CD4-positive, alpha-beta T cell treated with Interleukin-17A for 4 hours (primary cell): ENCODE measurements around the gene ARHGEF28.
A peak's percentile ranks its signal among the peaks of the same experiment; 100 is the strongest.

Experiments used
- DNase-seq: peaks from one replicate; pipeline ENCODE4 v3.0.0-alpha.2; 2020; ENCODE audit warnings: mixed read lengths

Gene ARHGEF28

DNA sequence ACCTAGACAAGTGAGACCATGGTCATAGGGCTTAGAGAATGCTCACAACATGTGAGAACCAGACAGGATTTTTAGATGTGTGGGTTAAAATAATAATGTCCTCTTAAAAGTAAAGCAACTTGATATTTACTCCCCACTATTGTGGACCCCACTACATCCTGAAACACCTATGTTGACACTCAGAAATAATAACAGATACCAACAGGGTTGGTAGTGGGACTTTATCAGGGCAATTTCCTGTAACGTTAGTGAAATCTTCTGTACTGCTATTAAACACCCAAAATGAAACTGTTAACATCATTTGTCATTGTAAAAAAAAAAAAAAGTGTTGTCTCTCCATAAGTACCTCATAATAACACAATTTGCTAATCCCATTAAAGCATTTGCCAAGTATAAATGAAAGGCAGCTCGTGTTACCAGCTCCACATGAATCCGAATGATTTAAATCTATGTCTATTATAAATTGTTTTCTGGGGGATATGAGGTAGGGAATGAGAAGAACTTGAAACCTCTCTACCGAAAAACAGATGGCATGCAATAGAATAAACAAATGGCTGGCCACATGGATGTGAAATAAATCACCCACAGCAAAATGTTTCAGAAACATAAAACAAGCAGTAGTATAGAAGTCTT, 285.9 kb downstream of the ARHGEF28 start:
- DNase-seq = no peak

DNA sequence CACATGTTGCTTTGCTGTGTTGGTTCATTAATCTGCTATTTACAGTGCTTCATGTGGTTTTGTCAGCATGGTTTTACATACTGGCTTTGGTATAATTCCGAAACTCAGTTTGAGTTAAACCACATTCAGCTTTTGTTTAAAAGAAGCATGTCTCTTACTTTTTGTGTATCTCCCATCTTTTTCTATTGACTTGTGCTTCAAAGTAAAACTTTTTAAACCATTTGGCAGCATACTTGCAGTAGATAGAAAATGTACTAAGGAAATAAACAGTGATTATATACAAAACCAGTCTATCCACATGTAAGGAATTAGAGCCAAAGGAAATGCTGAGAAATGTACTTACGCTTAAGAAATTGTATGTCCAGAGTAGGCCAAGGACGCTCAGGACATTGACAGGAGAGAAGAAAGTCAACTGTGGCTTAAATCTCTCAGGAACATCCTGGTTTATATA, 286.9 kb downstream of the ARHGEF28 start:
- DNase-seq = no peak

DNA sequence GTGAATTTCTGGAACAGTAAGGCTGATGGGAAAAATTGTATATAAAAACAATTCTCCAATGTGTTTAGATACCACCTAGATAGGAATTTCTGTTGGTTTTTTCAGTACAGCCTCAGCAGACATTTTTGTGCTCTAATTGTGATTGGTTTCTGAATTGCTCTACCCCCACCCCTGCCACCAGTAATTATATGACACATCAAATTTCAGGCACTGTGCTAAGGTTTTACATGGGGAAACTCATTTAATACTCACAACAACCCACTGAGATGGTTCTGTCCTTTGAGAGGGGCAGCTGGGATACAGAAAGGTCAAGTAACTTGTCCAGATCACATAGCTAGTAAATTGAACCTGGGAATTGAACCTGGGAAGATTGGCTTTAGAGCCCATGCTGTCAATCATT, 288.0 kb downstream of the ARHGEF28 start:
- no peak for DNase-seq

DNA sequence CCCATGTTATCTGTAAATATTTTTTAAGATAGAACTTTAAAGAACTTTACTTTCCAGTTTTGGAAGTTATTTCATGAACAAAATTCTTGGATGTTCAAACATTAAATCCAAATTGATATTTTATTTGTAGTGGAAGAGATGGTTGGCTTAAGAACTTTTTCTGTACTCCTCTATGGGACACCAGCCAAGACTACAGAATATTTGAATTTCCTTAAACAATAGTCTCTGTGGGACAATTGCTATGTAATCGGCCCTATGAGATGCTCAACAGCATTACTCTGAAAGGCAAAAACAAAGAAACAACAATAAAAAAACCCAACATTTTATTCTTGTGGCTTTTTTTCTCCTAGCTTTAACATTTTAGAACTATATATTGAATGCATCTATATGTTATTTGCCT, 289.3 kb downstream of the ARHGEF28 start:
- DNase-seq = no peak

DNA sequence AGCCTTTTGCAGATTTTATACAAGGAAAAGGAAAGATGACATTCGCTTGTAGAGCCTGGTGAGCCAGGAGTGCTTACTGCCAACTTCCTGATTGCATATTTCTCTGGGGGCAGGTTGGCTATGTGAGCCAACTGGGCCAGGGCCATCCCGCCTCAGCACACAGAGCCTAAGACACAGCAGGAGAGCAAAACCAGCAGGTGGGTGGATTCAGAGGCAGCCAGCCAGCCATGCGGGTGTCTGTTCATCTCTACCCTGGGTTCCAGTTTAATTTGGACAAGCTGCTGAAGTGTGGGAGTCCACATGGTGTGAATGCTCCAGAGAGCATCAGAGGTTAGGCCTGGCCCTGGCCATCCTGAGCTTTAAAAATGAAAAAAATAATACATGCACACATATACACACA, 291.4 kb downstream of the ARHGEF28 start:
- DNase-seq = no peak

DNA sequence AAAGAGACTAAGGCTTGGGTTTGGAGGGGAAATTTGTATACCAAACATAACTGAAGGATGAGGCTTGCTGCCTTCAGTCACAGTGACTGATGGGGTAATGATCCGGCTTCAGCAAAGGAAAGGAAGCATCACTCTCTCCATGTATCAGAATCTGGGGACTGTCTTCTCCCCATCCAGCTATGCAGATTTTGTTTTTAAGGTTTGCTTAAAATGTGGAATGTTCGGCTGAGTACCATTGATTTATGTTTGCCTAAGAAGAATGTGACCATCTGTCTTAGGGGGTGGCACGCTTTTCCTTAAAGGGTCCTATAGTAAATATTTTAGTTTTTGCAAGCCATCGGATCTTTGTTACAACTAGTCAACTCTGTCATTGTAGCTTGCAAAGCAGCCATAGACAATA, 291.9 kb downstream of the ARHGEF28 start:
- DNase-seq = no peak

DNA sequence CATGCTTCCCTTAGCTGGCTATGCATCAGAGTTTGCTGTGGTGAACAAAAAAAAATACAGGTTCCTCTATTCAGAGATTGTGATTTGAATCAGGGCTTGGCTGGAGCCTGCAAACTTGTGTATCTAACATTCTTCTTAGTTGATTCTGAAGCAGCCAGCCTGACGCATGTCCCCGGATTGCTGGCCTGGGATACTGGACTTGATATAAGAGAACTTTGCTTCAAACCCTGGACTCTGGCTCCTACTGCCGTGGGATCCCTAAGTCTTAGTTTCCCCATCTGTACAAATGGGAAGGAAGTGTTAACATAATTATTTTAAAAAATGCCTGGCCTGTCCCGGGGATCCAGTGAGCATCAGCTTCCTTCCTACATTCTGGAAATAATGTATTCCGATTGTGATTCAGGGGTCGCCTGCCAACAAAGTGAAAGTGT, 292.8 kb downstream of the ARHGEF28 start:
- no peak for DNase-seq

DNA sequence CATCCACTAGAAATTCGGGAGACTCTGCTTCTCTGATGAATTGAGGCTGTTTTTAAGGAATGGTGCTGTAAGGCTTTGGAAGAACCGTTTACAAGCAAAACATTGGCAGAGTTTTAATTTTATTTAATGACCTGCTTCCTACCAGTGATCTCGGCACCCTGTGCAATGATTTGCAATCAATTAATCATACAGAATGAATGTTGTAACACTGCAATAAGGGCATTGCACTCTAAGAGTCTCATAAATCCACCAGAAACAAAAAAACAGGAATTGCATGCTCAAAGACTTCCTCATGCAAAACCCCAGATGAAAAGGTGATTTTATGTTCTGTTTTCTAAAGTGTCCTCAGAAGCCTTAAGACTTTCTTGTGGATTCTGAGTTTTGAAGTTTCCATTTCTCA, 295.7 kb downstream of the ARHGEF28 start:
- no peak for DNase-seq

DNA sequence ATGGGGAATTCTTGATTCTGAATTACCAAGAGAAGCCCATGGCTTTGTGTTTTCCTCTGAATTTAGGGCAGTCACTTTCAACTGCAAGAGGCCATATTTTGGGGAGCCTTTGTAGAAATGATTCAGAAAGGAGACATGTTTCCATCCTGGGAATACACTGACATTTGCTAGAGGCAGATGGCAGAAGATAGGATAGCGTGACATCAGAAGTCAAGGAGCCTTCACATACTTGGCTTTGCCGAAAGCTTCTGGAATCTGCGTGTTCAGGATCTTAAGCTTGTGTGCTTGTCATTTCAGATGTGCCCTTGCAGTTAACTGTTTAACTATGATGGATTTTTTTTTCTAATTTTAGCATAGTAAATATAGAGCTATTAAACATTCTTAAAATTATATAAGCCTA, 296.2 kb downstream of the ARHGEF28 start:
- no peak for DNase-seq

DNA sequence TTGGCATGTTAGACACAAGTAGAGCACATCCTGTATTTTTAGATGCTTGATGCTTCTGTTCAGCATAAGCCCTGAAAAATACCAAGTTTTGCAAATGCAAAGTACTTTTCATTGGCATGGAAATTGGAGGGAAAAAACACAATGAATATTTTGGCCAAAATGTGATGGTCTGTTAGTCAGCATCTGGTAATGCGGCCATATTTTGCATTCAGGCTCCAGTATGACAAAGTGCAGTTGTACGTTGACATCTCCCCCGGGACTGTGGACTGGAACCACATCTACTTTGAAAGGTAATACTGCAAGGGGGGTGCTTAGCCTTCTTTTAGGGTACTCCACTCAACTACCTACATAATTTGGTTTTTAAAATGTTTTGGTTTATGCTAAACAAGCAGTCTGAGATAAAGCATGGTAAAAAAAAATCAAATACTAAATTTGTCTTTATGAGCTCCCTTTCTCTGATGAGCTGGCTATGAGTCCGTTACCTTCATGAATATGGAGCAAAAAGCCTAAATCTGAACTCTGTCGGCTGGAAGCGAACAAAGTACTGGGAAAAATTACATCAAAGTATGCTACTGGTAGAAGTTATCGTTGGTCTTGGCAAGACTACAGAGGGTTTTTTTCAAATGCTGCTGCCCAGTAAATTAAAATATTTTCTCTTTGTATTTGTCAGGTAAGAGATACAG, 297.0 kb downstream of the ARHGEF28 start:
- no peak for DNase-seq

DNA sequence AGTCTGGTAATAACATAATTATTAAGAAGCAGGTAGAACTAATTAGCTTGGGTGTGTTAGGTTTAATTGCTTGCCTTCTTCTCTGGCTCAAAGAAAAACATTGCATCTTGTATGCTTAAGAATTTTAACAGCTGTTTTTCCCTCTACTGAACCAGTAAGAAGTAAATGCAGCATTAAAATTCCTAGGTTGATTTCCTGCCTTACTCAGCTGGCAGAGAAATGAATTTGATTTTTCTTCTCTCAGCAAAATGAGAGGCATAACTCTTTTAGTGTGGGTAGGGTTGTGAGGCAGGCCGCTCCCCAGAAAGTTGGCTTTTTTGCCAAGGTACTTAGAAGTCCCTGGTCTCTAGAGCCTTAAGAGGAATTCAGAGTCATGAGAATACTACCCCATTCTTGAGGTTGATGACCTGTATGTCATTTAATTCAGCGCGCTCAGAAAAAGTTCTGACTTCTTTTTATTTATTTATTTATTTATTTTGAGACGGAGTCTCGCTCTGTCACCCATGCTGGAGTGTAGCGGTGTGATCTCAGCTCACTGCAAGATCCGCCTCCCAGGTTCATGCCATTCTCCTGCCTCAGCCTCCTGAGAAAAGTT, 302.6 kb downstream of the ARHGEF28 start:
- no peak for DNase-seq

DNA sequence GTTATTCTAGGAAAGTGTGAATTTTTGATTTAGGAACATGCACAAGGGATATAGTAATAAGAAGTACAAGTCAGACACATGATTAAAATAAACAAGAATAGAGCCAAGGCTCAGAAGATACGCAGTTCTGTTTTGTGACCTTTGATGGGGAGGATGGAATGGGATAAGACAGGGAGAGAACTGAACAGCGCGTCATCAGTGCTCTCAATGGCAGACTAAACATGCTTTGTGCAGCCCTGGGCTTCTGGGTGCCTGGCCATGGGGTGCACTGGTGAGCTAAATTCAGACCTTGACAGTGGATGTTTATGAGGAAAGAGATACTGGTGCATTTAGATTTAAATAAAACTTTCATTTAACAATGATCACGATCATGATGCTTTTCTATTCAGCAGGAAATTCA, 309.7 kb downstream of the ARHGEF28 start:
- DNase-seq = no peak

DNA sequence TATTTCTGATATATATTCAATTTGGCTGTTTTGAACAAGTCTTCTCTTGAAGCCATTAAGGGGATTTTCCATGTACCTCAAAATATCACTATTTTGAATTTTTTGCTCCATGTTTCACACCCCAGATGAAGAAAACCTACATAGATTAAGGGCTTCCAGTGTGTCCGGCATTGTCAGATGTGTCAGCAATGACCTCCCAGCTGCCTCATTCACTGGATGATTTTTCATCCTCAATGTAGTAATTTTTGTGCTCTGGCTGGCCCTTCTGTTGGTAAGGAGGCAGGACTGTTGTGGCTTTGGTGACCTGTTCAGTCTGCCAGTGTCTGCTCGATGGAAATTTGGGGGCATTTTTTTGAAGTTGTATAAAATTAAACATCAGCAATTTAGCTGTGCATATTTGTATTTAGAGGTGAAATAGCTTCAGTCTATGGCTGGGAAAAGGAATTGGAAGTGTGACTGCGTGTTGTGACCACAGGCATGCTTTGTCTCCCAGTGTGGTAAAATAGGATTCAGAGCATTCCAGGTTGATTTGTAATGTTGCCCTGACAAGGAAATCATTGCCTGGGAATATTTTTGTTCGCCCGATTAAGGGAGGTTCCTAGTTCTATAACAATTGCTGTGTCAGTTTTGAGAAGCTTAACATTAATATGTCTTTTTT, 312.4 kb downstream of the ARHGEF28 start:
- DNase-seq = no peak

DNA sequence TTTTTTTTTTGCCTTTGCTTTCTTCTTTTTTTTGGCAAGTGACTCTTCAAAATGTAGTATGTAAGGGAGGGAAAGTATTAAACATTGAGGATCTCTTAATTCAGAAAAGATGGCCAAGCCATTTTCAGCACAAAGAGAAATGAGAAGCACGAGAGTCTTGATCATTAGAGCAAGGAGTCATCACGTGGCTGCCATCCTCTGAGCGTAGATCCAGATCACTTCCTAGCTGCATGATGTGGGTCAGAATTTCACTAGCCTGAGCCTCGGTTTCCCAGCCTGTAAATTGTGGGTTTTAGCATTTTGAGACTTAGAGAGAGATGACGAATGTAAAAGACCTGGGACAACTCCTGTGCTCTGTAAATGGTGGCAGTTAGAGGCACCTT, 312.9 kb downstream of the ARHGEF28 start:
- no peak for DNase-seq

DNA sequence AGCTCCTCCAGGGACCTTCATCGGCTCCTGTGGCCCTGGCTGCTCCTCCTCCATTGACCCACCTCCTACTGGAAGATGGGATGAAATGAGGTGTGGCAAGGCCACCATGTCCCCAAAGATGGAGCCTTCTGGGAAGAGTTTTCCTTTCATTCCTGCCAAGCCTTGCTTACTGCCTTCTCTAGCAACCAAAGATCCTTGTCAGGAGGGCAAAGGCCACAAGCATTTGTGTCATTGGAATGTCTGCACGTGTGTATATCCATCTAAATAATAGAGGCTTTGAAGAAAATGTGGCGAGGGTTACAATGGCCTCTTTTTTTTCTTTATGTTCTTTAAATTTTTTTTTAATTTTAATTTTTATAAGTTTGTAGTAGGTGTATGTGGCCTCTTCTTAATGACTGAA, 313.6 kb downstream of the ARHGEF28 start:
- DNase-seq = no peak

DNA sequence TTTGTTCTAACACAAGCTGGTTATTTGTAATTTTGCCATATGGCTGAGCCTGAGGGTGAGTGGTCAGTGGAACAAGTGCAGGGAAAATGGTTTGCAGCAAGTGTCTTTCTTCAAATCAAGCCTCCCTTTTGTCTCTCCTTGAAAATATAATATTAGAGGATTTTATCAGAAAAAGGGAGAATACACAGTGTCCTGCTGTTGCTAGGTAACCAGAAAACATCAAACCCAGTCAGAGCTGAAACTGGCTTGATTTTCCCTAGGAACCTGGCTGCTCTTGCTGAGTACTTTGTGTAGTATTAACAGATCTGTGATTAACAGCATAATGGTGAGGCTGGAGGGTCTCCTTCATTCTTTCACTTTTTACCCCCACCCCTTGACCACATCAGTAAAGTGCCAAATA, 314.0 kb downstream of the ARHGEF28 start:
- DNase-seq = no peak

DNA sequence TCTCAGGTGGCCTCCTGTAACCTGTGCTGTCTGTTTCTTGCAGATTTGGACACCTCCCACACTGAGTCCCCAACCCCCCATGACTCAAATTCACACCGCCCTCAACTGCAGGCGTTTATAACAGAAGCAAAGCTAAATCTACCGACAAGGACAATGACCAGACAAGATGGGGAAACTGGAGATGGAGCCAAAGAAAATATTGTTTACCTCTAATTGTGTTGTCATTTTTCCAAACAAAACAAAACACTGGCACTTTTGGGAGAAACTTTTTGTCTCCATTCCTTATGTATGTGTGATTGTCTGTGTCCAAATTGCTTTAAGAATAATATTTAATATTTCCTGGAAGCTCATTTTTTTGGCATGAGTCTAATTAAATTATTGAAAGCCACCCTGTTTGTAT, 314.8 kb downstream of the ARHGEF28 start:
- DNase-seq = no peak

DNA sequence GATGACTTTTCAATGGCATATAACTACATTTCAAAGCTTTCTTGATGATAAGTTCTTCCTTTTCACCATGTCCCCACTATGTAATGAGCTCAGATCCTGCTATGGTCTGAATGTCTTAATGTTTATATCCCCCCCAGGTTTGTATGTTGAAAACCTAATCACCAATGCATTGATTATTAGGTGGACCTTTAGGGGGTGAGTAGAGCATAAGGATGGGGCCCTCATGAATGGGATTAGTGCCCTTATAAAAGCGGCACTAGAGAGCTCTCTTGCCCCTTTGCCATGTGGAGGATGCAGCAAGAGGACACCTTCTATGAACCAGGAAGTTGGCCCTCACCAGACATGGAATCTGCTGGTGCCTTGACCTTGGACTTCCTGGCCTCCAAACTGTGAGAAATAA, 316.8 kb downstream of the ARHGEF28 start:
- no peak for DNase-seq

DNA sequence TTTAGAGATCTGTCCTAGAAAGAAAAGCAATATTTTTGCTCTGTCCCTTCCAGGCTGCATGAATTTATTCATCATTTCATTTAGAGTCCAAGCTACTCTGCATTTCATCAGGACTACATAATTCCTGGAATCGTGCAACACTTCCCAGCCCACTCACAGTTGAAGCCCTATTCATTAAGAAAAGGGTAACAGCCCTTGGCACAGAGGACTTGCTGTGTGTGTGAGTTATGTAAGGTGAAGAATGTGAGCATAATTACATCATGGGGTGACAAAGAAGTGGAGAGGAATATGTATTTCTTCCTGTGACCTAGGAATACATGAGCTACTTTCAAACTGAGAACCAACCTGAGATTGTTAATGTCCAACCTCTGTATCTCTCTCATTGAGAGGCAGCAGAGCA, 317.4 kb downstream of the ARHGEF28 start:
- DNase-seq = no peak

DNA sequence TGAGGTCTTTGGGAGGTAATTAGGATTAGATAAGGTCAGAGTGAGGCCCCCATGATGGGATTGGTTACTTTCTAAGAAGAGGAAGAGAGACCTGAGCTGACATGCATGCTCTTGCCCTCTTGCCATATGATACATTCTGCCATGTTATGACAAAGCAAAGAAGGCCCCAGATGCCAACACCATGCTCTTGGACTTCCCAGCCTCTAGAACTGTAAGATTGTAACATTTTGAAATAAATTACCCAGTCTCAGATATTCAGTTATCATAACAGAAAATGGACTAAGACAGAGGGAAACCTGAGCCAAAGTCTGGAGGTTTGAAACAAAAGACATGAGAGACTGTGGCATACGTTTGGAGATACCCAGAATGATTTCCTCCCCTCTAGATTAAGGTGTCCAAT, 318.6 kb downstream of the ARHGEF28 start:
- DNase-seq = no peak

DNA sequence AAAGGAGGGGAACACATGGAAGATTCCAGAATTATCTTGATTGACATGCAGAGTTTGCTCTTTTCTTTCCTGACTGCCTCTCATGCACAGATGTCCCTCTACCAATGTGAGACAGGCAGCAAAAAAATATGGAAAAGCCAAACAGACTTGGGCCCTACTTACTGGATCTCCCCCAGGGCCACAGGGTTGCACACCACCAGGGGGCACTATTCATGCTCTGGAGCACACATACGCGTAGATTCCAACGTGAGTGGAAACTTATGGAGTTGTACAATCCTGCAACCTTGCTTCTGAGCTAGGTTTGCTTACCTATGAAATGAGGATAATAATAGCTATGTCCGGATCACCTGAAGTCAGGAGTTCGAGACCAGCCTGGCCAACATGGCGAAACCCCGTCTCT, 319.5 kb downstream of the ARHGEF28 start:
- DNase-seq = peak; percentile 14

DNA sequence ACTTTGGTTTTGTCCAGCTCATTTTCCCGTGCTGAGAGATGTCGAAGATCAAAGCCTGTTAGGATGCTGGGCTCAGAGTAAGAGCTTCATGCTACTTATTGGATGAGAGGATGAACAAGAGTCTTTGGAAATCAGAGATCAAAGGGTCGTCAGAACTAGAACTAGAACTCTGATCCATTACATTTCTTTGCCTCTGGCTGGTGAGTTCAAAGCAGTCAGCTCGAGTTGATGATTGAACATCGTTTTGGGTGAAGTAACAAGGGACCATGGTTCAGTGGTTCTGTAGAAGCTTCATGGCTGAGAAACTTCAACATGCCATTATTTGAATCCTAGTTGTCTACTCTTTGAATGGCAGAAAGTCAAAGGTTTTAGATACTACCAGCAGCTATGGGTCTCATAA, 320.3 kb downstream of the ARHGEF28 start:
- DNase-seq = no peak

DNA sequence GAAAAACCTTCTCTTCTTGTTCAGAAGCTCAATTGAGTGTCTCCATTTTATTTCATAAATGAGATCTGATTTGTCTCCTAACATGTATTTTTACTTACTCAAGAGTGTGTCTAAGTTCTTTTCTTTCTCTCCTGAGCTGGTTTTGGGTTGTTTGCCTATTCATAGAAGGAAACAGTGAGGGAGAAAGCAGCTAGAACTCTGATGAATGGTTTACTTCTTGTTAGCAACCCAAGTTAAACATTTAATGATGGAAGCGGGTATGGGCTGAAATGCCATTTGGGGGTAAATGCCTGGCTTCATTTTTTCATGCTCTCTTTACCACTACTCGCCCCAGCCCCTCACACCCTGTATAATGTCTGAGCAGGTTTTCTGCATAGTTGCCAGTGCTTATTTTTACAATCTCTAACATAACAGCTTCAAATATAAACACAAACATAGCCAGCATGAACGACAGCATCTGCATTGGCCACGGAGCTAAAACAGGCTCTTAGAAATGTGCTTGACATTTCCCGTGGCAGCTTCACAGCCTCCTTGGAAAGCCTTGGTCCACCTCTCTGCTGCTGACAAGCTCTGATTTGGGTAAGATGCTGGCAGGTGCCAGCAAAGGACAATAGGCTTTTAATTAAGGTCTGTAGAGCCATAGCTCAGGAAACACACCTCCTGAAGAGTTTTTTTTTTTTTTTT, 321.1 kb downstream of the ARHGEF28 start:
- DNase-seq = no peak
